Diencephalon (tissue), 1 donor: ENCODE measurements around the gene CRYGC. TPM values are rescaled to one million over a fixed set of nuclear protein-coding genes. Genes with fewer than 3 reads are reported as not detected.

Source experiments
- total RNA-seq: library from RNA; depleted of rRNA; stranded (reverse); fragments of >200 nt; gene quantifications from one replicate; pipeline ENCODE4 v1.2.3, GENCODE V29; 2014

The CRYGC gene, protein sequence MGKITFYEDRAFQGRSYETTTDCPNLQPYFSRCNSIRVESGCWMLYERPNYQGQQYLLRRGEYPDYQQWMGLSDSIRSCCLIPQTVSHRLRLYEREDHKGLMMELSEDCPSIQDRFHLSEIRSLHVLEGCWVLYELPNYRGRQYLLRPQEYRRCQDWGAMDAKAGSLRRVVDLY
- total RNA-seq: not detected

DNA sequence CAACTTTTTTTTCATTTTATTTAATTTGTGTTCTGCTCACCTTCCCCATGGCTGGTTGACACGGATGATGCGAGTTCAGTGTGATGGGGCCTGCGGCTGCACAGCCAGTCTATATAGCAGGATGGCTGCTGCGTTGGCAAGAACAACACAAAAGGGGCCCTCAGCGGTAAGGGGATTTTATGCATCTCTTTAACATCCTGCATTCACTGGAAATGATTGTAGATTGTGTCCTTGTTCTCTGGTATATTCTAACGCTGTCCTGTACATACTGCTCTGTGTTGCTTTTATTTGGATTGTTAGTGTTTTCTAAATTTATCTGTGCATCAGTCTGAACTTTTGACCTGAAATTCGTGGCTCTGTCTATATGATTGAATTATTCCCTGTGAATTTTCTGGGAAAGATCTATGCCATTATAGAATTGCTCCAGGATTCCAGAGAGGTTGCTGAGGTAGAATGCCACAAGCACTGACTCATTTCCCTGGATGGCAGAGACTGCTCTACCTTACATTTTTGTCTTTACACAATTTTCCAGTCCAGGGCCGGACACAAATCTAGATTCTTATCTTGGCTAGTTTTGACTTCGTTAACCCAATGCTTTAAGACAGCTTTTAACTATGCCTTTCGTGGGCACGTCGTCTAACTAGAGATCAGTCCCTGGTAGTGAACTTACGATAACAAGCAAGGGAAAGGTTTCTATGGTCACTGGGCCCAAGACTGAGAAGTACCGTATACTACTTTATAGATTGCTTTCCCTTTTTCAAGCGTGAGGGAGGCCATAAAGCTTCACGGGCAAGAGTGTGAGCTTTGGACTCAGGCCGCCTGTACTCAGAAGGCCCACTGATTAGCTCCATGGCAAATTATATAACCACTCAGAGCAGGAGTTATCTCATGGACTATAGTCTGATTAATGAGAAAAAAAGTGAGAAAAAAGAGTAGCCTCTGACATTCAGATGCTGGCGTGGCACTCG lies at the start of gene CRYGC:
TSS of gene CRYGC (minus strand) at position 85 of the 968 bp plus-strand sequence. CDS start at position 49, 36 bp downstream.

DNA sequence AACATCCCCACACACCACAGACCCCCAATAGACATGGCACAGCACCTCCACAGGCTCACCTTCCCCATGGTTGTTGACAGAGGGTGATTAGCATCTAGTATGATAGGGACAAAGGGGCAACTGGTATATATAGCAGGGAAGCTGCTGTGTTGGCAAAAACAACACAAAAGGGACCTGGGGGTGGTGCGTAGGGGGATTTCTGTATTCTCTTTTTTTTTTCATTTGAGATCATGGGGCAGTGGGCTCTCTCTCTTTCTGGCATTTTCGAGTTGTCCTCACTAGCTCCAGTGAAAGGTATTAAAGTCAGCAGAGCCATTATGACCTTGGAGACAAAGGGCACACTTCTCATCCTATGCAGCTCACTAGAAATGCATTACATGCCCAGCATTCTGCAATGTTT lies 33.9 kb upstream of the CRYGC start, which contains the start of gene CRYGA:
TSS of gene CRYGA (minus strand) at position 101 of the 400 bp plus-strand sequence. CDS start at position 68, 33 bp downstream.

DNA sequence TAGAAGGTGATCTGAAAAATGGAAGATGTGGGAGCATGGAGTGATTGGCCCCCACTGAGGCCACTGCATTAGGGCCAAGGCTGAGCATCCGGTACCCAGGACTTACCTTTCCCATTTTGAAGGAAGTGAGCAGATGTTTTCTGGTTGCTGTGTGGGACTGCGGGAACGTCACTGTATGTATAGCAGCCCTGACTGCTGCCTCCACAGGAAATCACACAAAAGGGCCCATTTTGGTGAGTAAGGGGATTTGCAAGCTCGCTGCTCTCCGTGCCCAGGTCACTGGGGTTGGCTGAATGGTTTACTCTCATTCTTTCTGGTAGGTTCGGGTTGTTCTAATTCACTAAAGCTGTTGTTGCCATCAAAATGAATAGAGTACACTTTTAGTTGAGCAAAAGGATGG lies 16.4 kb upstream of the CRYGC start, which contains the start of gene CRYGB:
TSS of gene CRYGB (minus strand) at position 153 of the 400 bp plus-strand sequence. CDS start at position 115, 38 bp downstream.

DNA sequence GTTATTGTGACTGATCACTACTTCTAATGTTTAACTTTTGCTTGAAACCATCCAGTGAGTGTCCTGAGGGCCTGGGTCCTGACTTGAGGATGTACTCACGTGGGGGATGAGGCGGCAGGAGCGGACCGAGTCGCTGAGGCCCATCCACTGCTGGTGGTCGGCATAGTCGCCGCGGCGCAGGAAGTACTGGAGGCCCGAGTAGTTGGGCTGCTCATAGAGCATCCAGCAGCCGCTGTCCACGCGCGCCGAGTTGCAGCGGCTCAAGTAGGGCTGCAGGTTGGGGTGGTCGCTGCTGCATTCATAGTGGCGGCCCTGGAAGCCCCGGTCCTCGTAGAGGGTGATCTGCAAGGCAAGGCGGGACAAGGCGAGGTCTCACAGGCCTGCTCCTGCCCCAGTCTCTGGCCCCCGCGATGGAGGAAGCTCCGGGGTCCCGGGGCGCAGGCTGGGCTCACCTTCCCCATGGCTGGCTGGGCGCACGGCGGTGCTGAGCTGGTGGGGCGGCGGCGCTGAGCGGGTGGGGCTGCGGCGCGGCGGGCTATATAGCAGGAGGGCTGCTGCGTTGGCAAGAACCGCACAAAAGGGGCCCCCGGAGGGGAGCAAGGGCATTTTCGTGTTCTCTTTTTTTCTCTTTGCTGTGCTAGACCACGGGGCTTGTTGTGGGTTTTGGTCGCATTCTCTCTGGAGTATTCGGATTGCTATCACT lies 5.5 kb downstream of the CRYGC start, which contains the start of gene CRYGD:
TSS of gene CRYGD (minus strand) at position 512 of the 703 bp plus-strand sequence. CDS start at position 461, 51 bp downstream.

Other genes starting within 250 kb of the CRYGC start
- 42.9 TPM for gene PLEKHM3, start 104.3 kb downstream of the CRYGC start, total RNA-seq
- 3.7 TPM for gene CRYGD, start 5.3 kb downstream of the CRYGC start, total RNA-seq
- gene CRYGB, start 16.3 kb upstream of the CRYGC start, total RNA-seq: not detected
- not detected for gene CRYGA, start 33.8 kb upstream of the CRYGC start, total RNA-seq
- 38.1 TPM for gene C2orf80, start 60.2 kb upstream of the CRYGC start, total RNA-seq
- 206 TPM for gene IDH1, start 125.2 kb upstream of the CRYGC start, total RNA-seq
- gene PIKFYVE, start 136.4 kb upstream of the CRYGC start, total RNA-seq: 53.1 TPM